CD14-positive monocyte (primary cell): ENCODE measurements around the gene ZNHIT2. TPM values are rescaled to one million over a fixed set of nuclear protein-coding genes. Genes with fewer than 3 reads are reported as not detected.

ENCODE experiments used
- DNase-seq, 3 donors: peaks; one replicate each; pipeline ENCODE4 v3.0.0-alpha.2; 2011 to 2022
- H2AFZ ChIP-seq: 2 replicates; pipeline ENCODE4 v1.6.0; 2012; ENCODE audit warnings: mild to moderate bottlenecking, low read depth, low read length, inconsistent platforms; ENCODE audit not compliant: insufficient read depth, poor library complexity, severe bottlenecking
- H3K27ac ChIP-seq, 2 donors: 1 replicate in 1 of 2; 2 replicates in 1 of 2; pipeline ENCODE4 v1.5.1; 2012 to 2013; ENCODE audit warnings: low read length in 2 of 2, control low read depth in 1 of 2, inconsistent platforms in 1 of 2, low read depth in 1 of 2, mild to moderate bottlenecking in 1 of 2
- H3K27me3 ChIP-seq, 2 donors: one replicate each; pipeline versions ENCODE4 v1.6.0 to v1.6.1; 2011 to 2013; ENCODE audit warnings: low read length in 2 of 2; ENCODE audit not compliant: control insufficient read depth in 2 of 2, insufficient read depth in 2 of 2
- H3K36me3 ChIP-seq, 2 donors: replicated peaks in 1 of 2; 1 replicate in 1 of 2; 2 replicates in 1 of 2; pipeline versions ENCODE4 v1.5.1 to v1.6.1; 2012 to 2013; ENCODE audit warnings: low read length in 2 of 2, control low read depth in 1 of 2, inconsistent platforms in 1 of 2, mild to moderate bottlenecking in 1 of 2; ENCODE audit not compliant: insufficient read depth in 2 of 2, control insufficient read depth in 1 of 2
- H3K4me1 ChIP-seq, 2 donors: 1 replicate in 1 of 2; 2 replicates in 1 of 2; pipeline versions ENCODE4 v1.5.1 to v1.6.1; 2012 to 2013; ENCODE audit warnings: low read length in 2 of 2, control low read depth in 1 of 2, inconsistent platforms in 1 of 2, mild to moderate bottlenecking in 1 of 2, moderate library complexity in 1 of 2; ENCODE audit not compliant: insufficient read depth in 2 of 2, control insufficient read depth in 1 of 2
- H3K4me2 ChIP-seq: replicated peaks from 2 replicates; pipeline ENCODE3; 2012; ENCODE audit warnings: low read length, moderate library complexity, mild to moderate bottlenecking; ENCODE audit not compliant: poor library complexity, severe bottlenecking; ENCODE audit errors: extremely low read depth
- H3K4me3 ChIP-seq, 3 experiments: fragments of 200-600 bp in 1 of 3; sonication (generic) in 1 of 3; replicated peaks in 1 of 3; 1 replicate in 2 of 3; 2 replicates in 1 of 3; pipeline ENCODE4 v1.5.1; 2011 to 2013; ENCODE audit warnings: low read length in 3 of 3, mild to moderate bottlenecking in 3 of 3, control low read depth in 2 of 3, low read depth in 2 of 3, inconsistent platforms in 1 of 3, moderate library complexity in 1 of 3
- H3K79me2 ChIP-seq: 2 replicates; pipeline ENCODE4 v1.6.0; 2012; ENCODE audit warnings: mild to moderate bottlenecking, control low read depth, inconsistent platforms, low read length, moderate library complexity; ENCODE audit not compliant: insufficient read depth
- H3K9ac ChIP-seq: 2 replicates; pipeline ENCODE4 v1.6.0; 2017; ENCODE audit warnings: low read length, mild to moderate bottlenecking; ENCODE audit not compliant: insufficient read depth, poor library complexity, severe bottlenecking
- H3K9me3 ChIP-seq, 2 donors: replicated peaks in 1 of 2; 1 replicate in 1 of 2; 2 replicates in 1 of 2; pipeline versions ENCODE4 v1.5.1 to v1.6.1; 2012 to 2013; ENCODE audit warnings: low read length in 2 of 2, control low read depth in 1 of 2; ENCODE audit not compliant: control insufficient read depth in 1 of 2, insufficient read depth in 1 of 2
- H4K20me1 ChIP-seq: 2 replicates; pipeline ENCODE4 v1.6.0; 2012; ENCODE audit warnings: mild to moderate bottlenecking, low read length, control low read depth, moderate library complexity; ENCODE audit not compliant: insufficient read depth
- H3K27ac Mint-ChIP-seq, 7 donors: one replicate each; pipeline ENCODE4 v1.8.0; 2020; ENCODE audit warnings: mild to moderate bottlenecking in 7 of 7, mixed read lengths in 7 of 7, moderate library complexity in 6 of 7, inconsistent platforms in 2 of 7
- H3K27me3 Mint-ChIP-seq, 3 donors: one replicate each; pipeline ENCODE4 v1.8.0; 2021 to 2022; ENCODE audit warnings: low read depth in 3 of 3, mild to moderate bottlenecking in 3 of 3, mixed read lengths in 3 of 3, moderate library complexity in 3 of 3, inconsistent platforms in 1 of 3
- H3K36me3 Mint-ChIP-seq, 2 donors: one replicate each; pipeline ENCODE4 v1.8.0; 2020; ENCODE audit warnings: mixed read lengths in 2 of 2, inconsistent platforms in 1 of 2, mild to moderate bottlenecking in 1 of 2
- H3K4me1 Mint-ChIP-seq: one replicate; pipeline ENCODE4 v1.8.0; 2020; ENCODE audit warnings: mild to moderate bottlenecking, mixed read lengths
- H3K4me3 Mint-ChIP-seq, 2 donors: one replicate each; pipeline ENCODE4 v1.8.0; 2020; ENCODE audit warnings: mild to moderate bottlenecking in 2 of 2, mixed read lengths in 2 of 2, moderate library complexity in 1 of 2
- H3K9me3 Mint-ChIP-seq, 7 donors: one replicate each; pipeline ENCODE4 v1.8.0; 2020 to 2022; ENCODE audit warnings: mixed read lengths in 7 of 7, mild to moderate bottlenecking in 6 of 7, moderate library complexity in 6 of 7, inconsistent platforms in 2 of 7
- CTCF ChIP-seq: fragments of 200-600 bp; IDR thresholded peaks from one replicate; pipeline ENCODE4 v1.8.0; 2022; ENCODE audit warnings: antibody characterized with exemption, mild to moderate bottlenecking
- WGBS: methylation state at CpG from one replicate; pipeline ENCODE4 v1.1.5; 2013; ENCODE audit warnings: missing lambda C conversion rate; ENCODE audit not compliant: insufficient coverage; 5-methylcytosine and 5-hydroxymethylcytosine counted together
- intact Hi-C, 2 donors: fragments of 100-400 bp; cut with micrococcal nuclease; formaldehyde crosslinking; loops; one replicate each; pipeline versions ENCODE4 v1.15.0 to v1.15.1; 2023
- polyA plus RNA-seq, 3 donors: library from polyadenylated mRNA; depleted of rRNA in 1 of 3; unstranded in 2 of 3; stranded (reverse) in 1 of 3; fragments of 300-500 nt in 2 of 3; fragments of >200 nt in 1 of 3; fragmentation: Illumina TruSeq in 2 of 3; gene quantifications; 1 replicate in 2 of 3; 2 replicates in 1 of 3; pipeline ENCODE4 v1.2.3, GENCODE V29; 2012 to 2021

The ZNHIT2 gene
- polyA plus RNA-seq, 3 donors = 2.1 to 9.4 (median 5.8) TPM

- Histone ChIP-seq H3K4me2 (peak within 1 kb of the TSS; percentile 95), H3K4me1 (peaks cover 30 to 31% of the 10 kb centered on the region in 2 donors), H3K36me3 (peaks cover 30 to 34% of the 10 kb centered on the region in 2 donors), H2AFZ (peak within 1 kb of the TSS; percentile 84), H3K4me3 (peak within 1 kb of the TSS; percentile 51 to 98 (median 92)), H3K79me2 (peaks cover 38% of the 10 kb centered on the region), H3K27me3 (no peaks in the 10 kb centered on the region), H4K20me1 (peaks cover 31% of the 10 kb centered on the region), H3K9me3 (no peaks in the 10 kb centered on the region), H3K9ac (peak within 1 kb of the TSS; percentile 99), H3K27ac (peak within 1 kb of the TSS; percentile 99 to 100)
- no peak for TF ChIP-seq CTCF
- under 1% methylated on average over 40 of the region's 60 CpGs for WGBS
- Mint-ChIP-seq H3K36me3 (peaks cover 26 to 46% of the 10 kb centered on the region in 2 donors), H3K27ac (peak within 1 kb of the TSS; percentile 99 to 100 (median 99)), H3K4me3 (peak within 1 kb of the TSS; percentile 92 to 99), H3K27me3 (peaks cover 0 to 2% (median 2%) of the 10 kb centered on the region in 3 donors), H3K9me3 (no peaks in the 10 kb centered on the region), H3K4me1 (peaks cover 29% of the 10 kb centered on the region)
- peak; percentile 84 to 89 (median 88) for DNase-seq
- intact Hi-C loops = loop anchor here in 1 of 2 donors (2.0 kb wide), 2 partner anchors 16 to 18 kb away; partner anchors contain the start of gene ZNHIT2
Observed at GRCh38 chr11:65134240-65134951, 16.9 kb upstream of the ZNHIT2 start, which contains the start of gene SYVN1. Gene SYVN1, minus strand, starts transcription at chr11:65134519. Its CDS starts 918 bp downstream, at chr11:65133601.

GRCh38 chr11:65133724-65134123, 16.2 kb upstream of the ZNHIT2 start:
- H3K4me1 ChIP-seq = peaks cover 30 to 31% of the 10 kb centered on the region in 2 donors
- peak overlapping the region; percentile 99 to 100 for H3K27ac ChIP-seq
- peaks cover 35 to 40% of the 10 kb centered on the region in 2 donors for H3K36me3 ChIP-seq
- H3K27ac Mint-ChIP-seq = peak overlapping the region; percentile 99 to 100 (median 99)
- no peaks in the 10 kb centered on the region for H3K9me3 Mint-ChIP-seq
- peaks cover 38% of the 10 kb centered on the region for H3K79me2 ChIP-seq
- peaks cover 30 to 51% of the 10 kb centered on the region in 2 donors for H3K36me3 Mint-ChIP-seq
- peaks cover 29% of the 10 kb centered on the region for H3K4me1 Mint-ChIP-seq
- no peak for TF ChIP-seq CTCF
- H4K20me1 ChIP-seq = peaks cover 35% of the 10 kb centered on the region
- H3K4me3 Mint-ChIP-seq = peak overlapping the region; percentile 92 to 99
- peaks cover 0 to 2% (median 2%) of the 10 kb centered on the region in 3 donors for H3K27me3 Mint-ChIP-seq
- no peak for DNase-seq
- H2AFZ ChIP-seq = peak overlapping the region; percentile 84
- peak overlapping the region; percentile 99 for H3K9ac ChIP-seq
- peak overlapping the region; percentile 95 for H3K4me2 ChIP-seq
- no peaks in the 10 kb centered on the region for H3K27me3 ChIP-seq
- H3K4me3 ChIP-seq = peak overlapping the region; percentile 51 to 98 (median 92)
- intact Hi-C loops = loop anchor here in 1 of 2 donors (2.0 kb wide), 2 partner anchors 17 kb away; partner anchors contain the start of gene ZNHIT2
- 1% methylated on average over 16 of the region's 20 CpGs for WGBS
- H3K9me3 ChIP-seq = no peaks in the 10 kb centered on the region
